SK-N-SH (cell line): ENCODE results near the gene DPEP1. TPM values are rescaled to one million over a fixed set of nuclear protein-coding genes. Genes with fewer than 3 reads are reported as not detected.

Experiments
- CTCF ChIA-PET: fragments of 300-600, 350-600 bp; formaldehyde crosslinking; extraction: SDS; loops from one replicate; lab custom pipeline; 2021; lab: Yijun Ruan, JAX
- POLR2A ChIA-PET: fragments of 350-600 bp; sonication (Branson Sonifier 250); formaldehyde crosslinking; extraction: SDS; loops from one replicate; lab custom pipeline; 2020; ENCODE audit warnings: antibody characterized with exemption, inconsistent platforms; lab: Yijun Ruan, JAX
- DNase-seq: peaks from one replicate; pipeline ENCODE4 v3.0.0; 2012
- H2AFZ ChIP-seq: fragments of 200-600 bp; sonication (generic); 2 replicates; pipeline ENCODE4 v1.8.1; 2016; ENCODE audit warnings: antibody characterized with exemption, mild to moderate bottlenecking, low read depth
- H3F3A ChIP-seq: fragments of 200-600 bp; sonication (generic); replicated peaks from 2 replicates; pipeline ENCODE3; 2016; ENCODE audit warnings: antibody characterized with exemption, mild to moderate bottlenecking; ENCODE audit not compliant: insufficient read depth
- H3K27ac ChIP-seq, 2 experiments: fragments of 200-500 bp in 1 of 2; fragments of 200-600 bp in 1 of 2; sonication (Bioruptor generic) in 1 of 2; sonication (generic), shearing (Covaris generic) in 1 of 2; 2 replicates each; pipeline versions ENCODE4 v1.5.1 to v1.6.1; 2014 to 2016; ENCODE audit warnings: low read depth in 2 of 2, inconsistent platforms in 1 of 2, low read length in 1 of 2, mild to moderate bottlenecking in 1 of 2, mixed read lengths in 1 of 2
- H3K27me3 ChIP-seq: fragments of 200-600 bp; sonication (generic), shearing (Covaris generic); 2 replicates; pipeline ENCODE4 v1.6.1; 2016; ENCODE audit warnings: mixed run types; ENCODE audit not compliant: insufficient read depth
- H3K36me3 ChIP-seq, 2 experiments: fragments of 200-500 bp in 1 of 2; fragments of 200-600 bp in 1 of 2; sonication (Bioruptor generic) in 1 of 2; sonication (generic) in 1 of 2; replicated peaks in 1 of 2; 2 replicates each; pipeline versions ENCODE3 to v1.5.1; 2014 to 2016; ENCODE audit warnings: low read length in 1 of 2, mild to moderate bottlenecking in 1 of 2; ENCODE audit not compliant: insufficient read depth in 2 of 2, control insufficient read depth in 1 of 2
- H3K4me1 ChIP-seq, 2 experiments: fragments of 200-500 bp in 1 of 2; fragments of 200-600 bp in 1 of 2; sonication (Bioruptor generic) in 1 of 2; sonication (generic), shearing (Covaris generic) in 1 of 2; 2 replicates each; pipeline versions ENCODE4 v1.5.1 to v1.6.1; 2014 to 2016; ENCODE audit warnings: low read depth in 1 of 2, low read length in 1 of 2, mixed run types in 1 of 2; ENCODE audit not compliant: insufficient read depth in 2 of 2, control insufficient read depth in 1 of 2
- H3K4me2 ChIP-seq: fragments of 200-600 bp; sonication (generic), shearing (Covaris generic); 2 replicates; pipeline ENCODE4 v1.6.1; 2017; ENCODE audit warnings: mixed run types
- H3K4me3 ChIP-seq, 2 experiments: fragments of 200-500 bp in 1 of 2; fragments of 200-600 bp in 1 of 2; sonication (Bioruptor generic) in 1 of 2; sonication (generic), shearing (Covaris generic) in 1 of 2; 2 replicates each; pipeline versions ENCODE4 v1.5.1 to v1.8.1; 2014 to 2016; ENCODE audit warnings: low read depth in 2 of 2, inconsistent platforms in 1 of 2, low read length in 1 of 2, mild to moderate bottlenecking in 1 of 2, mixed read lengths in 1 of 2, moderate library complexity in 1 of 2
- H3K79me2 ChIP-seq: fragments of 200-600 bp; sonication (generic); 2 replicates; pipeline ENCODE4 v1.8.1; 2017; ENCODE audit warnings: mild to moderate bottlenecking; ENCODE audit not compliant: insufficient read depth
- H3K9ac ChIP-seq: fragments of 200-600 bp; sonication (generic); 2 replicates; pipeline ENCODE4 v1.6.1; 2017; ENCODE audit warnings: mixed run types
- H3K9me2 ChIP-seq: fragments of 200-600 bp; sonication (generic); 2 replicates; pipeline ENCODE4 v1.6.1; 2017; ENCODE audit warnings: mixed run types
- H3K9me3 ChIP-seq: fragments of 200-600 bp; sonication (generic); 2 replicates; pipeline ENCODE4 v1.6.1; 2017; ENCODE audit warnings: mixed run types, mild to moderate bottlenecking, moderate library complexity
- H4K20me1 ChIP-seq: fragments of 200-600 bp; sonication (generic); 2 replicates; pipeline ENCODE4 v1.6.1; 2017; ENCODE audit warnings: mild to moderate bottlenecking, mixed run types; ENCODE audit not compliant: insufficient read depth
- CHD2 ChIP-seq: fragments of 150-350 bp; IDR thresholded peaks from 2 replicates; pipeline ENCODE4 v1.6.1; 2018; ENCODE audit warnings: low read length; ENCODE audit not compliant: partially characterized antibody
- FOXJ3 ChIP-seq: sonication (generic); formaldehyde crosslinking; IDR thresholded peaks from 2 replicates; pipeline ENCODE4 v1.5.1; 2020; ENCODE audit warnings: mild to moderate bottlenecking, missing genetic modification reagents
- FOXM1 ChIP-seq: IDR thresholded peaks from 2 replicates; pipeline ENCODE4 v1.4.0; 2012; ENCODE audit warnings: low read depth, mild to moderate bottlenecking
- GATA2 ChIP-seq: sonication (generic); formaldehyde crosslinking; IDR thresholded peaks from 2 replicates; pipeline ENCODE4 v1.5.0; 2020; ENCODE audit warnings: mild to moderate bottlenecking, missing genetic modification reagents
- IRF3 ChIP-seq: fragments of 150-350 bp; IDR thresholded peaks from 2 replicates; pipeline ENCODE4 v1.6.1; 2016; ENCODE audit warnings: mild to moderate bottlenecking, low read depth, low read length
- JUND ChIP-seq: IDR thresholded peaks from 2 replicates; pipeline ENCODE4 v1.4.0; 2012
- MEF2A ChIP-seq: IDR thresholded peaks from 2 replicates; pipeline ENCODE4 v1.4.0; 2012; ENCODE audit warnings: low read depth, borderline replicate concordance
- MXI1 ChIP-seq: IDR thresholded peaks from 2 replicates; pipeline ENCODE4 v1.6.1; 2012; ENCODE audit warnings: mild to moderate bottlenecking, low read depth, low read length, improper control_type of control experiment
- NFIC ChIP-seq: IDR thresholded peaks from 2 replicates; pipeline ENCODE4 v1.4.0; 2012; ENCODE audit warnings: borderline replicate concordance
- NRF1 ChIP-seq: IDR thresholded peaks from 2 replicates; pipeline ENCODE4 v1.6.1; 2012; ENCODE audit warnings: low read depth, mild to moderate bottlenecking, low read length
- PBX3 ChIP-seq: IDR thresholded peaks from 2 replicates; pipeline ENCODE4; 2012
- POLR2AphosphoS5 ChIP-seq: IDR thresholded peaks from 2 replicates; pipeline ENCODE4 v1.6.1; 2012; ENCODE audit warnings: low read depth, low read length
- RCOR1 ChIP-seq: fragments of 150-350 bp; IDR thresholded peaks from 2 replicates; pipeline ENCODE4 v1.6.1; 2017; ENCODE audit warnings: antibody characterized with exemption, low read length
- RFX5 ChIP-seq: IDR thresholded peaks from 2 replicates; pipeline ENCODE4 v1.6.1; 2012; ENCODE audit warnings: mild to moderate bottlenecking, improper control_type of control experiment, low read length
- RXRA ChIP-seq: IDR thresholded peaks from 2 replicates; pipeline ENCODE4 v1.4.0; 2012; ENCODE audit warnings: low read depth, mild to moderate bottlenecking, borderline replicate concordance
- SIN3A ChIP-seq: IDR thresholded peaks from 2 replicates; pipeline ENCODE4 v1.6.1; 2012; ENCODE audit warnings: low read depth, mild to moderate bottlenecking, low read length, moderate library complexity, borderline replicate concordance
- SMC3 ChIP-seq: IDR thresholded peaks from 2 replicates; pipeline ENCODE4 v1.6.1; 2012; ENCODE audit warnings: low read depth, low read length, improper control_type of control experiment
- TCF12 ChIP-seq: IDR thresholded peaks from 2 replicates; pipeline ENCODE4 v1.4.0; 2012
- TEAD4 ChIP-seq: IDR thresholded peaks from 2 replicates; pipeline ENCODE4 v1.4.0; 2012; ENCODE audit warnings: mild to moderate bottlenecking, borderline replicate concordance; ENCODE audit not compliant: insufficient read depth
- YY1 ChIP-seq: IDR thresholded peaks from 2 replicates; pipeline ENCODE4 v1.4.0; 2012; ENCODE audit warnings: low read depth, mild to moderate bottlenecking
- WGBS: methylation state at CpG from one replicate; pipeline ENCODE4 v1.1.6; 2017; ENCODE audit warnings: low lambda C conversion rate; 5-methylcytosine and 5-hydroxymethylcytosine counted together
- polyA plus RNA-seq, 3 experiments: library from polyadenylated mRNA; depleted of rRNA; stranded (reverse); fragments of >200 nt; gene quantifications; 2 replicates each; pipeline ENCODE4 v1.2.3, GENCODE V29; 2012
- TF ChIP-seq, protein P1 (sequence below): IDR thresholded peaks from 2 replicates; pipeline ENCODE4 v1.6.1; 2012; ENCODE audit warnings: mild to moderate bottlenecking, low read depth, low read length, moderate library complexity
- TF ChIP-seq, protein P2 (sequence below): fragments of 150-350 bp; IDR thresholded peaks from 2 replicates; pipeline ENCODE4 v1.6.1; 2017; ENCODE audit warnings: antibody characterized with exemption, low read length, low read depth, borderline replicate concordance
- TF ChIP-seq, protein P3 (sequence below): IDR thresholded peaks from 2 replicates; pipeline ENCODE4 v1.4.0; 2012; ENCODE audit warnings: low read depth, borderline replicate concordance

DPEP1 gene
- polyA plus RNA-seq, 1 of the 3 experiments (the other 2 are of a cell fraction): 0.05 TPM

DNA sequence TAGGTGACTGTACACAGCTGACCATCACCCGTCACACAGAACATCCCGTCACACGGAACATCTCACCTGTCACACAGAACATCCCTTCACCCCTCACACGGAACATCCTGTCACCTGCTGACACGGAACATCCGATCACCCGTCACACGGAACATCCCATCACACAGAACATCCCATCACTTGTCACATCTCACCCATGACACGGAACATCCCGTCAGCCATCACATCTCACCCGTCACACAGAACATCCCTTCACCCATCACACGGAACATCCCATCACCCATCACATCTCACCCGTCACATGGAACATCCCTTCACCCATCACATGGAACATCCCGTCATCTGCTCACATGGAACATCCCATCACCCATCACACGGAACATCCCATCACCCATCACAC, 34.1 kb upstream of the DPEP1 start (continued):
- TF ChIP-seq RCOR1 (no peak), NFIC (no peak)

- Histone ChIP-seq H3K4me1 (peaks cover 5 to 12% of the 10 kb centered on the region in 2 experiments; a peak in 3 of 4 replicates), H3K9ac (no peak overlapping the region), H3K9me3 (no peaks in the 10 kb centered on the region), H3K4me2 (peak overlapping the region; percentile 64), H3K79me2 (no peaks in the 10 kb centered on the region), H3K27me3 (no peaks in the 10 kb centered on the region), H3K4me3 (no peak overlapping the region), H3K27ac (peak overlapping the region in 1 of 2 experiments; percentile 69; a peak in 2 of 4 replicates), H3K36me3 (no peaks in the 10 kb centered on the region), H2AFZ (no peak overlapping the region), H3K9me2 (no peaks in the 10 kb centered on the region), H4K20me1 (no peaks in the 10 kb centered on the region), H3F3A (peaks cover 16% of the 10 kb centered on the region)
- CTCF ChIA-PET: interaction anchor here (1.1 to 1.6 kb wide), 2 partner anchors 15 to 60 kb away, joined by 3 to 4 read pairs; no protein-coding TSS in a partner anchor
- 54% methylated on average over 33 of the region's 33 CpGs for WGBS
- POLR2A ChIA-PET: interaction anchor here (0.6 kb wide), 1 partner anchor 359 kb away, joined by 3 read pairs; no protein-coding TSS in a partner anchor
- no peak for DNase-seq
- TF ChIP-seq FOXM1 (no peak), YY1 (no peak), GATA2 (CRISPR knock-in tag) (no peak), JUND (peak; percentile 98; the same call in 1 of the 2 replicates), MXI1 (no peak), MEF2A (no peak), RXRA (no peak; the same call in 1 of the 2 replicates), IRF3 (no peak), SMC3 (no peak), CHD2 (no peak), PBX3 (peak; percentile 70), POLR2AphosphoS5 (peak; percentile 56; the same call in 1 of the 2 replicates), RCOR1 (no peak), TCF12 (peak; percentile 78), NFIC (no peak), FOXJ3 (CRISPR knock-in tag) (no peak), SIN3A (0 out of 2 replicates have a peak, but pooled peaks have one; percentile 49), TEAD4 (peak; percentile 83), RFX5 (no peak), NRF1 (no peak)
- TF ChIP-seq, protein P1, sequence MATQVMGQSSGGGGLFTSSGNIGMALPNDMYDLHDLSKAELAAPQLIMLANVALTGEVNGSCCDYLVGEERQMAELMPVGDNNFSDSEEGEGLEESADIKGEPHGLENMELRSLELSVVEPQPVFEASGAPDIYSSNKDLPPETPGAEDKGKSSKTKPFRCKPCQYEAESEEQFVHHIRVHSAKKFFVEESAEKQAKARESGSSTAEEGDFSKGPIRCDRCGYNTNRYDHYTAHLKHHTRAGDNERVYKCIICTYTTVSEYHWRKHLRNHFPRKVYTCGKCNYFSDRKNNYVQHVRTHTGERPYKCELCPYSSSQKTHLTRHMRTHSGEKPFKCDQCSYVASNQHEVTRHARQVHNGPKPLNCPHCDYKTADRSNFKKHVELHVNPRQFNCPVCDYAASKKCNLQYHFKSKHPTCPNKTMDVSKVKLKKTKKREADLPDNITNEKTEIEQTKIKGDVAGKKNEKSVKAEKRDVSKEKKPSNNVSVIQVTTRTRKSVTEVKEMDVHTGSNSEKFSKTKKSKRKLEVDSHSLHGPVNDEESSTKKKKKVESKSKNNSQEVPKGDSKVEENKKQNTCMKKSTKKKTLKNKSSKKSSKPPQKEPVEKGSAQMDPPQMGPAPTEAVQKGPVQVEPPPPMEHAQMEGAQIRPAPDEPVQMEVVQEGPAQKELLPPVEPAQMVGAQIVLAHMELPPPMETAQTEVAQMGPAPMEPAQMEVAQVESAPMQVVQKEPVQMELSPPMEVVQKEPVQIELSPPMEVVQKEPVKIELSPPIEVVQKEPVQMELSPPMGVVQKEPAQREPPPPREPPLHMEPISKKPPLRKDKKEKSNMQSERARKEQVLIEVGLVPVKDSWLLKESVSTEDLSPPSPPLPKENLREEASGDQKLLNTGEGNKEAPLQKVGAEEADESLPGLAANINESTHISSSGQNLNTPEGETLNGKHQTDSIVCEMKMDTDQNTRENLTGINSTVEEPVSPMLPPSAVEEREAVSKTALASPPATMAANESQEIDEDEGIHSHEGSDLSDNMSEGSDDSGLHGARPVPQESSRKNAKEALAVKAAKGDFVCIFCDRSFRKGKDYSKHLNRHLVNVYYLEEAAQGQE: no peak
- TF ChIP-seq, protein P2, sequence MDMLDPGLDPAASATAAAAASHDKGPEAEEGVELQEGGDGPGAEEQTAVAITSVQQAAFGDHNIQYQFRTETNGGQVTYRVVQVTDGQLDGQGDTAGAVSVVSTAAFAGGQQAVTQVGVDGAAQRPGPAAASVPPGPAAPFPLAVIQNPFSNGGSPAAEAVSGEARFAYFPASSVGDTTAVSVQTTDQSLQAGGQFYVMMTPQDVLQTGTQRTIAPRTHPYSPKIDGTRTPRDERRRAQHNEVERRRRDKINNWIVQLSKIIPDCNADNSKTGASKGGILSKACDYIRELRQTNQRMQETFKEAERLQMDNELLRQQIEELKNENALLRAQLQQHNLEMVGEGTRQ: no peak
- TF ChIP-seq, protein P3, sequence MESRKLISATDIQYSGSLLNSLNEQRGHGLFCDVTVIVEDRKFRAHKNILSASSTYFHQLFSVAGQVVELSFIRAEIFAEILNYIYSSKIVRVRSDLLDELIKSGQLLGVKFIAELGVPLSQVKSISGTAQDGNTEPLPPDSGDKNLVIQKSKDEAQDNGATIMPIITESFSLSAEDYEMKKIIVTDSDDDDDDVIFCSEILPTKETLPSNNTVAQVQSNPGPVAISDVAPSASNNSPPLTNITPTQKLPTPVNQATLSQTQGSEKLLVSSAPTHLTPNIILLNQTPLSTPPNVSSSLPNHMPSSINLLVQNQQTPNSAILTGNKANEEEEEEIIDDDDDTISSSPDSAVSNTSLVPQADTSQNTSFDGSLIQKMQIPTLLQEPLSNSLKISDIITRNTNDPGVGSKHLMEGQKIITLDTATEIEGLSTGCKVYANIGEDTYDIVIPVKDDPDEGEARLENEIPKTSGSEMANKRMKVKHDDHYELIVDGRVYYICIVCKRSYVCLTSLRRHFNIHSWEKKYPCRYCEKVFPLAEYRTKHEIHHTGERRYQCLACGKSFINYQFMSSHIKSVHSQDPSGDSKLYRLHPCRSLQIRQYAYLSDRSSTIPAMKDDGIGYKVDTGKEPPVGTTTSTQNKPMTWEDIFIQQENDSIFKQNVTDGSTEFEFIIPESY: no peak
These were observed 32.3 kb upstream of the DPEP1 start for GRCh38 chr16:89581045-89581695.
